Cardiac fibroblast (primary cell): Measurements from ENCODE around the gene CYREN.

Source experiments
- DNase-seq, 2 donors: peaks; one replicate each; pipeline versions ENCODE4 v3.0.0 to v3.0.0-alpha.2; 2010; ENCODE audit warnings: low read depth in 2 of 2
- H3K4me3 ChIP-seq, 2 donors: replicated peaks in 1 of 2; 1 replicate in 1 of 2; 2 replicates in 1 of 2; pipeline ENCODE4 v1.5.1; 2011; ENCODE audit warnings: low read depth in 2 of 2, low read length in 2 of 2, mild to moderate bottlenecking in 2 of 2, moderate library complexity in 1 of 2
- CTCF ChIP-seq: IDR thresholded peaks from one replicate; pipeline ENCODE4 v1.5.1; 2011; ENCODE audit warnings: low read depth, mild to moderate bottlenecking, low read length, inconsistent platforms

CYREN gene

GRCh38 chr7:135169964-135170273, 588 bp downstream of the CYREN start:
- H3K4me3 ChIP-seq, result peak overlapping the region; percentile 76 to 82
- DNase-seq, result peak in 1 of 2 donors; percentile 53
- TF ChIP-seq CTCF, result no peak

GRCh38 chr7:135169141-135169963, 1.2 kb downstream of the CYREN start:
- H3K4me3 ChIP-seq, result peak overlapping the region; percentile 76 to 82
- TF ChIP-seq CTCF, result peak; percentile 52
- DNase-seq, result peak; percentile 25 to 72

DNA sequence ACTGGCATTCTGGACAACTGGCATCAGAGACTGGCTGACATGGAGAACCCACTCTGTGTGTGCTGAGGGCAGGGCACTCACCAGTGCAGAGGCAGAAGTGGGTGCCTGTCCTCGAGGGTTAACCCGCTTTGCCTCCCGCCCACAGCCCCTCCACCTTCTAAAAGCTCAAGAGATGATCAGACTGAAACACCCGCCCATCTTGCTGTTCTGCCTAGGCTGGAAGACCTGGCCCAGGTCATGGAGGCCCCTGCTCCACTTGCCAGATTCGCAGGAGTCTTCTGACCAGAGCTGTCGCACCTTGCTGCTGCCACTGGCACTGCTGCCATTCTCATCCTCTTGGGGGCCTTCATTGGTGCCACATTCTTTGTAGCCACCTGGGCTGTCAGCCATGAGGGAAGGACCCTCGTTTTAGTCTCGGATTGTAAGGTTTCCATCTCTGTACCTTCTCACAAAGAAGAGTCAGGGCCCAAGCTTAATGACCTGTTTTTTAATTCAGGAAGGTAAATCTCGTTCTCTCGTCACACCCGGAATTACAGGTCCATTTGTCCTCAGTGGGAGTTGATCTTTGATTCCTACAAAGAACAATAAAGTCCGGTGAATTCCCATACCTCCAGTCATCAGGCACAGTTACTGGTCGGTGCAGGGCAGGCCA, 1.9 kb downstream of the CYREN start:
- no peak for TF ChIP-seq CTCF
- peak overlapping the region in 1 of 2 donors; percentile 82 for H3K4me3 ChIP-seq
- no peak for DNase-seq

GRCh38 chr7:135168001-135168400, 2.5 kb downstream of the CYREN start:
- no peak overlapping the region for H3K4me3 ChIP-seq
- TF ChIP-seq CTCF, result no peak
- DNase-seq, result no peak

- no peak for TF ChIP-seq CTCF
- DNase-seq, result no peak
- H3K4me3 ChIP-seq, result no peak overlapping the region
These were observed 3.1 kb downstream of the CYREN start for GRCh38 chr7:135167365-135167917.

GRCh38 chr7:135166338-135166990, 4.0 kb downstream of the CYREN start:
- no peak overlapping the region for H3K4me3 ChIP-seq
- TF ChIP-seq CTCF, result no peak
- no peak for DNase-seq
